Endothelial cell of umbilical vein (primary cell): ENCODE data around the gene HDHD3. TPM values are rescaled to one million over a fixed set of nuclear protein-coding genes. Genes with fewer than 3 reads are reported as not detected.

Source experiments
- BruUV-seq: library from RNA; stranded (reverse); fragments of 400-500 nt; replicated peaks from 2 replicates; lab custom pipeline; 2021; lab: Mats Ljungman, UMichigan
- CTCF ChIA-PET: fragments of 300-600, 350-600 bp; sonication (Branson Sonifier 250); formaldehyde crosslinking; loops from one replicate; lab custom pipeline; 2021; ENCODE audit warnings: antibody characterized with exemption, inconsistent platforms; lab: Charles Lee
- POLR2A ChIA-PET: fragments of 300-600, 350-600 bp; sonication (Branson Sonifier 250); formaldehyde crosslinking; loops from one replicate; lab custom pipeline; 2021; ENCODE audit warnings: antibody characterized with exemption, inconsistent platforms; lab: Charles Lee
- DNase-seq: peaks from one replicate; pipeline ENCODE4 v3.0.0-alpha.2; 2011; ENCODE audit warnings: low read depth, low spot score
- FAIRE-seq: peaks from 2 replicates; lab custom pipeline; 2011; peaks lifted over from hg19 to GRCh38; lab: Jason Lieb, UNC
- H2AFZ ChIP-seq: 2 replicates; pipeline ENCODE4 v1.6.0; 2012; ENCODE audit warnings: low read depth, low read length, control low read depth, inconsistent platforms
- H3K27ac ChIP-seq: 2 replicates; pipeline ENCODE4 v1.5.1; 2011; ENCODE audit warnings: low read depth, mild to moderate bottlenecking, control low read depth, low read length, moderate library complexity; ENCODE audit not compliant: insufficient read depth
- H3K27me3 ChIP-seq, 2 experiments: 2 replicates each; pipeline versions ENCODE4 v1.6.0 to v1.6.1; 2011; ENCODE audit warnings: low read length in 2 of 2, mixed read lengths in 1 of 2; ENCODE audit not compliant: control insufficient read depth in 2 of 2, insufficient read depth in 2 of 2
- H3K36me3 ChIP-seq, 2 experiments: 2 replicates in 1 of 2; 3 replicates in 1 of 2; pipeline ENCODE4 v1.5.1; 2011; ENCODE audit warnings: low read length in 2 of 2, mild to moderate bottlenecking in 1 of 2, moderate library complexity in 1 of 2; ENCODE audit not compliant: control insufficient read depth in 2 of 2, insufficient read depth in 2 of 2; ENCODE audit errors: extremely low read depth in 1 of 2
- H3K4me1 ChIP-seq: 3 replicates; pipeline ENCODE4 v1.5.1; 2011; ENCODE audit warnings: mild to moderate bottlenecking, low read length; ENCODE audit not compliant: control insufficient read depth, insufficient read depth; ENCODE audit errors: extremely low read depth
- H3K4me2 ChIP-seq: 2 replicates; pipeline ENCODE4 v1.6.1; 2011; ENCODE audit warnings: low read length, control low read depth, mixed read lengths; ENCODE audit not compliant: insufficient read depth
- H3K4me3 ChIP-seq, 3 experiments: fragments of 200-600 bp in 1 of 3; sonication (generic), shearing (Covaris generic) in 1 of 3; replicated peaks in 1 of 3; 2 replicates each; pipeline ENCODE4 v1.5.1; 2011 to 2016; ENCODE audit warnings: control low read depth in 3 of 3, low read length in 3 of 3, mild to moderate bottlenecking in 2 of 3, inconsistent platforms in 1 of 3, low read depth in 1 of 3, moderate library complexity in 1 of 3; ENCODE audit not compliant: insufficient read depth in 1 of 3
- H3K79me2 ChIP-seq: 2 replicates; pipeline ENCODE4 v1.6.0; 2012; ENCODE audit warnings: low read length, inconsistent platforms; ENCODE audit not compliant: control insufficient read depth, insufficient read depth
- H3K9ac ChIP-seq: replicated peaks from 2 replicates; pipeline ENCODE3; 2011; ENCODE audit warnings: low read length, control low read depth; ENCODE audit not compliant: insufficient read depth; ENCODE audit errors: extremely low read depth
- H3K9me1 ChIP-seq: replicated peaks from 3 replicates; pipeline ENCODE4 v1.6.0; 2011; ENCODE audit warnings: mild to moderate bottlenecking, low read length; ENCODE audit not compliant: control insufficient read depth, insufficient read depth; ENCODE audit errors: extremely low read depth
- H3K9me3 ChIP-seq: replicated peaks from 2 replicates; pipeline ENCODE4 v1.5.1; 2012; ENCODE audit warnings: low read length, inconsistent platforms; ENCODE audit not compliant: control insufficient read depth, insufficient read depth
- H4K20me1 ChIP-seq: replicated peaks from 2 replicates; pipeline ENCODE3; 2011; ENCODE audit warnings: mild to moderate bottlenecking, low read length; ENCODE audit not compliant: control insufficient read depth, insufficient read depth; ENCODE audit errors: extremely low read depth
- CTCF ChIP-seq, 2 donors: IDR thresholded peaks; 1 replicate in 1 of 2; 2 replicates in 1 of 2; pipeline ENCODE4 v1.5.1; 2011; ENCODE audit warnings: low read length in 2 of 2, mild to moderate bottlenecking in 2 of 2, moderate library complexity in 2 of 2, control low read depth in 1 of 2, inconsistent platforms in 1 of 2, low read depth in 1 of 2; ENCODE audit not compliant: insufficient read depth in 1 of 2; ENCODE audit errors: extremely low read depth in 1 of 2
- EZH2 ChIP-seq: IDR thresholded peaks from 2 replicates; pipeline ENCODE4 v1.6.1; 2012; ENCODE audit warnings: borderline replicate concordance, low read depth, mild to moderate bottlenecking, moderate library complexity, low read length, inconsistent platforms; ENCODE audit not compliant: severe bottlenecking
- FOS ChIP-seq: IDR thresholded peaks from 2 replicates; pipeline ENCODE4 v1.6.1; 2011; ENCODE audit warnings: mild to moderate bottlenecking, low read length, moderate library complexity, borderline replicate concordance; ENCODE audit not compliant: insufficient read depth
- GATA2 ChIP-seq: IDR thresholded peaks from 2 replicates; pipeline ENCODE4 v1.7.0; 2011; ENCODE audit warnings: low read depth, mild to moderate bottlenecking, moderate library complexity, mixed read lengths, low read length; ENCODE audit not compliant: insufficient read length, insufficient read depth
- JUN ChIP-seq: IDR thresholded peaks from 2 replicates; pipeline ENCODE4 v1.6.1; 2011; ENCODE audit warnings: borderline replicate concordance, low read depth; ENCODE audit not compliant: insufficient read length, insufficient read depth
- MAX ChIP-seq: IDR thresholded peaks from 2 replicates; pipeline ENCODE4 v1.6.1; 2011; ENCODE audit not compliant: insufficient read depth, insufficient read length
- POLR2A ChIP-seq: IDR thresholded peaks from 2 replicates; pipeline ENCODE4 v1.6.1; 2012; ENCODE audit warnings: low read depth, mild to moderate bottlenecking, control low read depth, low read length
- POLR2AphosphoS5 ChIP-seq: IDR thresholded peaks from 2 replicates; pipeline ENCODE4 v1.6.1; 2012; ENCODE audit warnings: low read depth, mild to moderate bottlenecking, control low read depth, low read length, moderate library complexity; ENCODE audit not compliant: insufficient read depth
- dilution Hi-C: fragments of 300-500 bp; cut with MboI; formaldehyde crosslinking; loops from one replicate; pipeline ENCODE4 v1.15.0; 2019; ENCODE audit warnings: low sequenced_read_pairs; ENCODE audit not compliant: extremely low pct_ligation_motif_present
- intact Hi-C: fragments of 100-400 bp; cut with micrococcal nuclease; formaldehyde crosslinking; loops from one replicate; pipeline ENCODE4 v1.10.0; 2022
- polyA plus RNA-seq, 4 experiments: library from polyadenylated mRNA; depleted of rRNA in 3 of 4; stranded (reverse) in 3 of 4; unstranded in 1 of 4; fragments of >200 nt; gene quantifications; 2 replicates each; pipeline versions ENCODE4 v1.2.1 to v1.2.3, GENCODE V29; 2011 to 2012; ENCODE audit warnings: missing spikeins in 1 of 4
- total RNA-seq: library from RNA; stranded (reverse); gene quantifications from 2 replicates; pipeline ENCODE4 v1.2.3, GENCODE V29; 2021

Gene HDHD3
- total and polyA plus RNA-seq, 2 donors (not counting 3 experiments of a cell fraction or from before 2014, with no cell fraction given) = 7.6 to 14.1 TPM

GRCh38 chr9:113356686-113357292 is 20.0 kb downstream of the HDHD3 start:
- Histone ChIP-seq H3K9ac (no peak overlapping the region), H3K27ac (no peak overlapping the region), H3K4me3 (no peak overlapping the region), H3K36me3 (no peaks in the 10 kb centered on the region), H3K79me2 (no peaks in the 10 kb centered on the region), H3K4me1 (no peaks in the 10 kb centered on the region), H3K4me2 (no peak overlapping the region), H3K9me1 (no peaks in the 10 kb centered on the region), H3K9me3 (no peaks in the 10 kb centered on the region), H3K27me3 (peaks cover 13% of the 10 kb centered on the region in 2 experiments), H2AFZ (no peak overlapping the region), H4K20me1 (no peaks in the 10 kb centered on the region)
- ChIA-PET POLR2A (no interaction called here), CTCF (no interaction called here)
- no peak for FAIRE-seq
- dilution Hi-C loops (no loop called here), intact Hi-C loops (no loop called here)
- no peak for DNase-seq
- TF ChIP-seq EZH2 (no peak), POLR2AphosphoS5 (no peak), JUN (no peak), CTCF (IDR thresholded peaks at IDR 0.05; ENCODE audit: extremely low read depth in 1 of 2, insufficient read depth in 1 of 2, low read depth in 1 of 2, low read length in 2 of 2) (no peak), FOS (no peak), GATA2 (no peak), POLR2A (no peak), MAX (no peak)
- BruUV-seq = no TSS peak
